GM21390 (cell line): ENCODE measurements around the gene POR.

Experiments
- ATAC-seq: cut with Tn5 transposase; IDR thresholded peaks from one replicate; pipeline ENCODE4 v1.9.1; 2021; ENCODE audit not compliant: unreplicated experiment

The POR gene

DNA sequence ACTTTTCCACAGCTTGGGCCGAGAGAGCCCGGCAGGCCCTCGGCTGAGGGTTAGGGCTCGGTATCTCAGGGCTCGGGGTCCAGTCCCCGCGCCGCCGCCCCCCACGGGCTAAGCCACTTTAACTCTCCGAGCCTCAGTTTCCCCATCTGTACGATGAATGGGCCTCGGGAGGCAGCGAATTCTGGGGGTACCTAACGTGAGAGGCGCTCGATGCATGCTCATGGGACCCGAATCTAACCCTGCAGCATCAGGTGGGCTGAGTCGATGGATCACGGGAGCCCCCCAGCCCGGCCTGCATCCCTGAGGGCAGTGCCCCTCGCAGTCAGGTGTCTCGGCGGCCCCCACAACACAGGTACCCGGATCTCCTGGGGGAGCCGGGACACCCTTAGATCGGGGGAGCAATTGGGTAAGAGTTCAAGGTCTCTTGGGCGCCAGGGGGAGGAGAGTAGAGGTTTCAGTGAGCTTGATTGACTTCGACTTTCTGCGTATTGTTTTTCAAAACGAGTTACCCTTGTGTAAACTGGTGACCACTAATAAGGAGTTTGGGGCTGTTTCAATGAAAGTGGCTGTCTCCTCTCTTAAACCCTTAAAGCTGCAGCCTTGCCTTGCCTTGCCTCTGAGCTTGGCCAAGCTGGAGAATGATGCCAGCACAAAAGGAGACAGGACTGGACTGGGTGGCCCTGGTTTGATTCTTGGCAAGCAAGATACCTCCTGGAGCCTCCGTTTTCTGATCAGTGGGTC is 631 bp downstream of the POR start:
- ATAC-seq: no peak

DNA sequence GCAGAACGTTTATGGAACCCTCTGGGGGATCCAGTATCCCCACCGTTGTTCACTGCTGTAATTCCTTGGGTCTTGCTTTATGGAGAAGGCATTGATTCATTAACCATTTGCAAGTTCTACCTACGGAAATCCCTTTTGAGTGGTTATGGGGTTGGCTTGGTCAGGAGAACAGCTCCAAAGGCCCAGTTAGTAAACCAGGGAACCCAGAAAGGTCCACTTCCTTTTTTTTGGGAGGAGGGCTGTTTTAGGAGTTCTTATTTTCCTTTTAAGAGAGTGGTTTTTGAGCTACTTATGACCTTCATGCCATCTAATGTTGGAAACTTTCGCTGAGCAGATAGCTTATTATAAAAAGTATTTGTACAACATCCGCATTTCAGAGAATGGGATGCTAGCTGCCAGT is 1.3 kb downstream of the POR start:
- ATAC-seq: no peak

DNA sequence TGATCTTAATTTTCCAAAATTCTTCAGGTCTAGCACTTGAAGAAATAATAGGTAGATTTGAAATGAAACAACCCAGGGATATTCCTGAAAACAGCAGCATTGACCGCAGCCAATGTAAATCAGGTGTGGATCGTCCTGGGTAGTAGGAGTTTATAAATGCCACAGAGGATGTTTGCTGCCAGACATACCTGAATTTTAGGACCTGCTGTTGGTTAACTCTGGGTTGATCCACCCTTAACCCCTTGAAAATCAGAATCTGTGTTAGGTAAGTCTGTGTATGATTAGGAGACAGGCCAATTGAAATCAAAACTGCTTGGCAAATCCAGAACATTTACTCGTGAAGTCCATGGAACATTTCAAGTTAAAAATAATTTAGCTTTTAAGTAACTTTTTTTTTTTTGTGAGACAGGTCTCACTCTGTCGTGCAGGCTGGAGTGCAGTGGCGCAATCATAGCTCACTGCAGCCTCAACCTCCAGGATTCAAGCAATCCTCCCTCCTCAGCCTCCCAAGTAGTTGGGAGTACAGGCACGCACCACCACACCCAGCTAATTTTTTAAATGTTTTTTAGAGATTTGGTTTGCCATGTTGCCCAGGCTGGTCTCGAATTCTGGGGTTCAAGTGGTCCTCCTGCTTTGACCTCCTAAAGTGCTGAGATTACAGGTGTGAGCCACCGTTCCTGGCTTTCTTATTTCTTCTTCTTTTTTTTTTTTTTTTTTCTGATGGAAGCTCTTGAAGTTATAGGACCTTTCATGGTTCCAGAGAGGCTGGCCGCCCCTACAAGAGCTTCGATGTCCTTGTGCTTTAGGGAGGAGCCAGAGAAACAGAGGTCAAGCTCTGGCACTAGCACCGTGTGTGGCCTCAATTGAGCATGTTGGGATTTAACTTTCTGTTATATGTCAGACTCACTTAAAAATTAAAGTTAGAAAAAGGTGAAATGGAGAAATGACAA is 2.0 kb downstream of the POR start:
- ATAC-seq: no peak

DNA sequence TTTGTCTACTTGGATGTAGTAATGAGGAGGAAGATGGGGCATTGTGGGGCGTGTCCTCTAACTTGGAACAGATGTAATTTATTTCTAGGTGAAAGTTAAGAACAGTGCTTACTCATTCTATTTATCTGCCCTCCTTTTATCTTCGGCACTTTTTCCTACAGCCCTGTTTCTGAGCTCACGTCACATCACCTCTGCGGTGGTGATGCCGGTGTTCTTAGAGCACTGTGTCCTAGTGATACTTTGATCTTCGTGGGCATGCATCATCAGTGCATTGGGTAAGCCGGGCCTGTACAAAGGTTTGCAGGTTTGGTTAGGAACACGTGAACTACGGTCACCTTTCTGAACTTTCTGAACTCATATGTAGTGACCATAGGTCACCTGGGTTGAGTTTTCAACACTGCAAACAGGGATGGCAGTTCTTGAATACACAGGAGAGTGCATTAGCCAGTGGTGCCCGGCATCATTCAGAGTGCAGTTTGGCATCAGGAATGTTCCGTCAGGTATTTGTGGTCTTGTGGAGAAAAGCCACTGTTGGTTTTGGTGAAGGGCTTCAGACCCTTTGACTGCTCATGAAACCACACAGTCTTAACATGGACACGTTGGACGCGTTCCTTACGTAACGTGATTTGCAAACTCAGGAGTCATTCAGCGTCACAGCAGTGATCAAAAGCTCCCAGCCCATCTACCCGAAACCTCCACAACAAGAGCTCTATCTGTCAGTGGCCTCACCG is 5.6 kb downstream of the POR start:
- no peak for ATAC-seq

DNA sequence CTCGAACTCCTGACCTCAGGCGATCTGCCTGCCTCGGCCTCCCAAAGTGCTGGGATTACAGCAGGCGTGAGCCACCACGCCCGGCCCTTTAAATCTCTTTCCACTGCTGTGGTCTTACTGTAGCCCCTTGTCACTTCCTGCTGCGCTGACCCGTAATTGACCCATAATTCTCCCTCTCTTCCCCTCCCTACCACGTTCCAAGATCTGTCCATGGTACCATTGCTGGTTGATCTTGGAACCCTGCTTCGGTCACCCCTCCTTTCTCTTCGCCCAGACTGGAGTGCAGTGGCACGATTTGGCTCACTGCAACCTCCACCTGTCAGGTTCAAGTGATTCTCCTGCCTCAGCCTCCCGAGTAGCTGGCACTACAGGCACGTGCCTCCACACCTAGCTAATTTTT is 6.5 kb downstream of the POR start:
- no peak for ATAC-seq

DNA sequence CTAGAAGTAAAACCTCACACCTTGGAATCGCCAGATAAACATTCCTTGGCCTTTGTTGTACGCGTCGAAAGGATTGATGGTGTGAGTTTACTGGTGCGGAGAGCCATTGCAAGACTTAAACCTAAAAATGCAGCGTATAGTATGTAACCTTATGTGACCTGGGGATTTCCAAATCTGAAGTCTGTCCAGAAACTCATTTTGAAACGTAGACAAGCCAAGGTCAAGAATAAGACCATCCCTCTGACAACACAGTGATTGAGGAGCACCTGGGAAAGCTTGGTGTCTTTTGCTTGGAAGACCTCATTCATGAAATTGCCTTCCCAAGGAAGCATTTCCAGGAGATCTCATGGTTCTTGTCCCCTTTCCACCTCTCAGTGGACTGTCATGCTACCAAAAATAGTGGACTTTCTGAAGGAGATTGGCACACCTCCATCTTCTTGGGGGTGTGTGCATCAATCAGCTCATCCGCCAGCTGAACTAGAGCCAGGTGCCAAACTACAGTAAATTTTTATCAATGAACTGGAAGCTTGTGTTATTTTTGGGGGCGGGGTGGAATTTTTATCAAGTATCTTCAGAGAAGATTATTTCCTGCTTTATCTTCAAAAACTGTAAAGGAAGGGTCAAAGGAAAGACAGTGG is 8.1 kb downstream of the POR start:
- no peak for ATAC-seq

DNA sequence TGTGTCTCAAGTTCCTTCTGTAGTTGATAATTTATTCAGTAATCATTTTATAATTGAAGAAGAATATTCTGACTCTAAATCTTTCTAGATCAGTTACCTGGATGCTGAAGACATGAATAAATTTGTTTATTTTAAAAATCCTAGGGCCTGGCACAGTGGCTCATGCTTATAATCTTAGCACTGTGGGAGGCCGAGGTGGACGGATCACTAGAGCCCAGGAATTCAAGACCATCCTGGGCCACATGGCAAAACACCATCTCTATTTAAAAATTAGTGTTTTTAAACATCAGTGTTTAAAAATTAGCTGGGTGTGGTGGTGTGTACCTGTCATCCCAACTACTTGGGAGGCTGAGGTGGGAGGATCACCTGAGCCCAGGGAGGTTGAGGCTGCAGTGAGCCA is 9.3 kb downstream of the POR start:
- ATAC-seq: no peak

DNA sequence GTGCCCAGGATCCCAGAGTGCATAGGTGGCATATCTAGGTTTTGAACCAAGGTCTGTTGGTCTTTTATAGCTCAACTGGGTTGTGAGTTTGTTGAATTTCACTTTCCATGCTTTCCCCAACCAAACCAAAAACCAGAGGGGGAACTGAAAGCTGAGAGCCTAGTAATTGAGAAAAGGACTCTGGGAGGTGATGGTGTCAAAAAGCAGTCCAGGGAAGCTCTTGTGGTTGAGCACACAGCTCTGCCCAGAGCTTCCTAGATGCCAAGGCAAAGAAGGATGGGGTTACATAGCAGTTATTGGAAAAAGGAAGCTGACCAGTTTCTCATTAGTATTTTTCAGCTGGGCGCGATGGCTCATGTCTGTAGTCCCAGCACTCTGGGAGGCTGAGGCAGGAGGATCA is 9.9 kb downstream of the POR start:
- ATAC-seq: no peak

DNA sequence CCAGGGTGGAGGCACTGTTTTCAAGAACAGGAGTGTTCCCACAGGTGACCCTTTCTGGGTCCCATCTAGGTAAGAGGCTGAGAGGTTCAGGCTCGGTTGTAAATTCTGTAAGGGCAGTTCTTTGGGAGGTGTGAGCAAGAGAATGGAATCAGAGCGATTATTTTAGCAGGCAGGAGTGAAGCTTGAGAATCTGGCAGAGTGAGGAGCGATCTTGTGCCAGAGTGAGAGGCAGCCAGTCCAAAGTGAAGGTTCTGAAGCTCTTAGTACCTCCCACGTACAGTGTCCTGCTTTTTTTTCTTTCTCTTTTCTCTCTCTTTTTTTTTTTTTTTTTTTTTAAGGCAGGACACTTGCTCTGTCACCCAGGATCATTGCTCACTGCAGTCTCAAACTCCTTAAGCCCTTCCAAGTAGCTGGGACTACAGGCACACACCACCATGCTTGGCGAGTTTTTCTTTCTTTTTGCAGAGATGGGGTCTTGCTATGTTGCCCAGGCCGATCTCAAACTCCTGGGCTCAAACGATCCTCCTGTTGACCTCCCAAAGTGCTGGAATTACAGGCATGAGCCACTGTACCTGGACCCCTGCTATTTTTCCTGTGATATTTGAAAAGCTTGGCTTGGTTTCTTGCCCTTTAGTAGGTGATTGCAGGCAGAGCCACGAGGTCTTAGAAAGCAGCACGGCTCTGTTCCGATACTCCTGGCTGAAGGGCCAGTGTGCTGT is 10.9 kb downstream of the POR start:
- no peak for ATAC-seq

DNA sequence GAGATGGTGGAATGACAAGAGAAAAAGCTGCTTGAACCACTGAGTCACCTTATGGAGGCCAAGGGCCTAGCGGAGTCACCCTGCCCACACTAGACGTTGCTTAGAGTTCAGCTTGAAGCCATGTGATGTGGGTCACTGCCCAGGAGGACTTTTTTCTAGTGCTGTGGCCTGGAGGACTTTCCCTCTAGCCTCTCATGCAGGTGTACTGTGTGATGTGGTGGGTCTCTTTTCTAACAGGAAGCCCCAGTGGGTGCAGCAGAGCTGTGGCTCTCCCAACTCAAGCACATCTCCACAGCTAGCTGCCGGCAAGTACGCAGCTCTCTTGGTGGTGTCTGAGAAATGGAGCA is 13.6 kb downstream of the POR start:
- ATAC-seq: no peak

DNA sequence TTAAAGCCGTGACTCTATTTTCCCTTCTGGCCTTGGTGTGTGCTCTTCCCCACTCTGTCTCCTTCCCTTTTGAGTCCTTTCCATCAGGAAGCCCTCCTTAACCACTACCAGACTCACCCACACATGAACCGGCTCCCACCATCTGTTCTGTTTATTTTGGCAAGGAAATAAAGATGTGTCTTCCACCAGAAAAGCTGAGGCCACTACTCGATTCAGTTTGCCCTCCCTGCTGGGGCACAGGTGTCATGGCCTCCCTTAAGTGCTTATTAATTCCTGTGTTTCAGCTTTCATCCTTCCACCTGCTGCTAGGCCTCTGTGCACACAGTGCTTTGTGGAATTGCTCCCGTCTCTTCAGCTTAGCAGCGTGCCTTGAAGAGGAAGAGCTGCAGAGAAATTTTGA is 16.7 kb downstream of the POR start:
- ATAC-seq: no peak

DNA sequence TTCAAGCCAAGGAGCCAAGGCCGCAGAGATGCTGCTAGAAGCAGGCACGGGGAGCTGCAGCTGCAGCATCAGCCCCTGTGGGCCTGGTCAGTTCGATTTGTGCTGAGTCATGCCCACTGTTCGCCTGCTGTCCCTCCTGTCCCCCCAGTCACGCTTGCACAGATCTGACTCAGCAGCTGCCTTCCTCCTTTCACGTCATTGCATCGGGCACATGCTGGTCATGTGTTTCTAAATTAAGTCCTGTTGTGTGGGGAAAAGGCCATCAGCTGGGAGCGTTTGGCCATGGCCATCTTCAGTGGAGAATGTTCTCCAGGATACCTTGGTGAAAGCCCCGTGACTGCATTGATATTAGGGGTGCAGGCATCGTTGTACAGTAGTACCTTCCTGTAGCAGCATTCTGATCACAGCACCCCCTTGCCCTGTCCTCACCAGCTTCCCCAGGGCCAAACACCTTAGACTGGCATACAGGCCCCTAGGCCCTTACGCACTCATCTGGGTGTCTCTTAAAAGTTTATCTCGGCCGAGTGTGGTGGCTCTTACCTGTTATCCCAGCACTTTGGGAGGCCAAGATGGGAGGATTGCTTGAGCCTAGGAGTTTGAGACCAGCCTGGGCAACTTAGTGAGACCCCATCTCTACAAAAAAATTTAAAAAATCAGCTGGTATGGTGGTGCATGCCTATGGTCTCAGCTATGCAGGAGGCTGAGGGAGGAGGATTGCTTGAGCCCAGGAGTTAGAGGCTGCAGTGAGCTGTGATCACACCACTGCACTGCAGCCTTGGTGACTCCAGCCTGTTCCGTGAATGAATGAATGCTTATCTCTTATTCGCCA is 23.2 kb downstream of the POR start:
- ATAC-seq: no peak

DNA sequence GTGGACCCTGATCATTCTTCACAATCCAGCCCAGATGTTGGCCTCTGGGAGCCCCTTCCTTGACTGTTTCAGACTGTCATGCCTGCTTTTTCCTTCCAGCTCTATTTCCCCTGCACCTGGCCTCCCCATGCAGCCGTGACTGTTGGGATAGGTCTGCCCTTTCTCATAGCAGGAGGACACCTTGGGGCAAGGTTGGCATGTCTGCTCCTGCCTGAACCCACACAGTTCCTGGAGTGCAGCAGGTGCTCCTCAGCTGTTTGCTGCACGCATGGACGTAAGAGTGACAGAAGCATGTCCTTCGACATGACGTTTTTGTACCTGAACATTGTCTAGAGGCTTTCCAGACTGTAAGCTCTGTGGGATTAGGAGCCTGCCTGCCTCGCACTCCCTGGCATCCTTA is 24.0 kb downstream of the POR start:
- ATAC-seq: no peak

DNA sequence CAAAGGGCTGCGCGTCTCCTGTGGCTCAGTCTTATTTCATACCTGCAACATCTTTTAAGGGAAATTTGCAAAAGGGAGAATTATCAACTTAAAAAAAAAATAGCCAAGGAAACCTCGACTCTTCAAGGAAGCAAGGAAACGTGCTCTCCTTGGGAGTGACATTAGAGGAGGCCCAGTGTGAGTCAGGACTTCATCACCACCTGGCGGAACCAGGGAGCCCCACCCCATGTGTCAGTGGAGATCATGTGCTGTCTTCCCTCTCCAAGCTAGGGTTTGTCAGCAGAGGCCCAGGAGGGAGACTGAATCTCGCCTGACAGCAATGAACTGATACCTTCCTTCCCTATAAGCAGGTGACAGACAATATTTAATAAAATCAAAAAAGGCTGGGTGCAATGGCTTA is 28.9 kb downstream of the POR start:
- ATAC-seq: no peak

DNA sequence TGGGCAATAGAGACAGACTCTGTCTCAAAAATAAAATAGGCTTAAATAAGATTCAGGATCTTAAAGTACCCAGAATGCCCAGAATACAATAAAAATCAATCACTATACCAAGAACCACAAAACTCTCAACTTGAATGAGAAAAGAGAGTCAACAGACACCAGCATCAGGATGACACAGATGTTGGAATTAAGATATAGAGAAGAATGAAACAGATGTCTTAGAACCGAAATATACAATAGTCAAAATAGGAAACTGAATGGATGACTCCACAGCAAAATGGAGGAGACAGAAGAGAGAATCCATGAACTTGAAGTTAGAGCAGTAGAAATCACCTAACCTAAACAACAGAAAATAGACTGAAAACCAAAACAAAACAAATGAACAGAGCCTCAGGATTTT is 29.6 kb downstream of the POR start:
- no peak for ATAC-seq

DNA sequence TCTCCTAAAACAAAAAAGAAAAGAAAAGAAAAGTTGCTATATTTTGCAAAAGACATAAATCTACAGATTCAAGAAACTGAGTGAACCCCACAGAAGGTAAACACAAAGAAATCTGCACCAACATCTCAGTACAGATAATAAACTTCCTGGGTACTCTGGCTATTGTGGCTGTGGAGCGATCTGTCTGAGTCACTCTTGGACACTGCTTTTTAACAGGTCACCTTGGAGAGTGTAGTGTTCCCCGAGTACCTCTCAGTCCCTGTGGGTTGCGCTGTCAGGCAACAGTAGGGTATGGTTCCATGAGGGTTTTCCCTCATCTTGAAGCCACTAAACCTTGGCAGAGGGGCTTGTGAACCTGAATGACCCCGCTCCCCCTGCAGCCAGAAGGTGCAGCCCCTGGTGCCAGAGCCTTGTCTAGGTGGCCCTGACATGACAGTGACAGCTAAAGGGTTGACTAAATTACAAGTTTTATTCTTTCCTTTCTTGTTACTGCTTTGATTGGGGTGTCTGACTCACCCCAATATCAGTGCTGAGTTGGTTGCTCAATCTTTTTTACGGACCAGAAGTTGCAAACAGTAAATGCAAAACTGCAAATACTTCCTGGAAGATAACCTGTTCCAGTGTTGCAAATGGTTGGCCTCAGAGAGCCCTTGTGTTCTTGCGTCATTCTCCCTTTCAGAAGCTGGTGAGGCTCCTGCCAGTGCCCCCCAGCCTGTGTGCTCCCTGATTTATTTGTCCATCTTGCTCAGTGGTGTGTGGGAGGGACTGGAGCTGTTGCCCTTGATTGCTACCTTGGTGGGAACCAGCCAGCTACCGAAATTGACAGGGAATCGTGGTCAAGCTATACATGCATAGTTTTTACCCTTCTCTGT is 30.6 kb downstream of the POR start:
- no peak for ATAC-seq

DNA sequence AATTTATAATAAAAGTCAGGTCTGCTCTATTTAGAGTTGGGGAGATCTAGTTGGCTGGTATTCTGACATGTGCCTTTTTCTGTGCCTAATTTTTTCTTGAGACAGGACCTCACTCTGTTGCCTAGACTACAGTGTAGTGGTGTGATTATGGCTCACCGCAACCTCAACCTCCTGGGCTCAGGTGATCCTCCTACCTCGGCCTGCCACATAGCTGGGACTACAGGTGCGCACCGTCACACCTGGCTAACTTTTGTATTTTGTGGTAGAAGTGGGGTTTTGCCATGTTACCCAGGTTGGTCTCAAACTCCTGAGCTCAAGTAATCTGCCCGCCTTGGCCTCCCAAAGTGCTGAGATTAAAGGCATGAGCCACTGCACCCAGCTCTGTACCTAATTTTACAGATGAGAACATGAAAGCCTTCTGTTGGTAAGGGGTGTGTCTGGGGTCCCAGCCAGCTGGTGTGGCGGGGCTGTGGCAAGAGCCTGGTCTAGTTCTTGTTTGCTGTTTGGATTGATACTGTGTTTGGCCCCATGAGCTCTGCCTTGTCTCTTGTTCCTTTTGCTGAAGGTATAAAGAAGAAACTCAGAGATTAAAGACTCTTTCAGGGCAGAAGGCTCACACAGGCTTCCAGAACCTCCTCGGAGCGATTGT is 31.4 kb downstream of the POR start:
- ATAC-seq: no peak

DNA sequence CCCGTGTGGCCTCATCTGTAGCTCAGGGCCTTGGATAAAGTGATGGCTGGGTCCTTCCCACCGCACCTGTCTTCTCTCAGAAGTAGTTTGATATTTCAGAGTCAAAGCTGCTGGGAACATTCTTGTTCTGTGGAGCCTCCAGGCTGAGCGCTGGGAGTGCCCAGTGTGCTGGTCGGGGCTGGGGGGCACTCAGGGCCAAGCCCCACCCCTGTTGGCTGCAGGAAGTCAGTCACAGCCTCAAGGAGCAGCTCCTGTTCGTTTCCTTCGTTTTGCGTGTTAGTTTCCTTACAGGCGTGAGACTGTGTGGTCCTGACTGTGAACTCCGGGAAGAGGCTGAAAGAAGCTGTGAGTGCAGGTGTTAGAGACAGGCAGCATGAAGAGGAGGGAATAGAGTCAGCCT is 33.2 kb downstream of the POR start:
- ATAC-seq: no peak
